Endothelial cell of umbilical vein (primary cell): ENCODE results near the gene EMP3. TPM values are rescaled to one million over a fixed set of nuclear protein-coding genes. Genes with fewer than 3 reads are reported as not detected.
"Not testable (repeated sequence)": the region's sequence is repeated elsewhere in the genome, so short reads cannot be mapped to it uniquely, and the experiment has no call there.

Source experiments
- BruUV-seq: library from RNA; stranded (reverse); fragments of 400-500 nt; replicated peaks from 2 replicates; lab custom pipeline; 2021; lab: Mats Ljungman, UMichigan
- CTCF ChIA-PET: fragments of 300-600, 350-600 bp; sonication (Branson Sonifier 250); formaldehyde crosslinking; loops from one replicate; lab custom pipeline; 2021; ENCODE audit warnings: antibody characterized with exemption, inconsistent platforms; lab: Charles Lee
- POLR2A ChIA-PET: fragments of 300-600, 350-600 bp; sonication (Branson Sonifier 250); formaldehyde crosslinking; loops from one replicate; lab custom pipeline; 2021; ENCODE audit warnings: antibody characterized with exemption, inconsistent platforms; lab: Charles Lee
- DNase-seq: peaks from one replicate; pipeline ENCODE4 v3.0.0-alpha.2; 2011; ENCODE audit warnings: low read depth, low spot score
- FAIRE-seq: peaks from 2 replicates; lab custom pipeline; 2011; peaks lifted over from hg19 to GRCh38; lab: Jason Lieb, UNC
- H2AFZ ChIP-seq: 2 replicates; pipeline ENCODE4 v1.6.0; 2012; ENCODE audit warnings: low read depth, low read length, control low read depth, inconsistent platforms
- H3K27ac ChIP-seq: 2 replicates; pipeline ENCODE4 v1.5.1; 2011; ENCODE audit warnings: low read depth, mild to moderate bottlenecking, control low read depth, low read length, moderate library complexity; ENCODE audit not compliant: insufficient read depth
- H3K27me3 ChIP-seq, 2 experiments: 2 replicates each; pipeline versions ENCODE4 v1.6.0 to v1.6.1; 2011; ENCODE audit warnings: low read length in 2 of 2, mixed read lengths in 1 of 2; ENCODE audit not compliant: control insufficient read depth in 2 of 2, insufficient read depth in 2 of 2
- H3K36me3 ChIP-seq, 2 experiments: 2 replicates in 1 of 2; 3 replicates in 1 of 2; pipeline ENCODE4 v1.5.1; 2011; ENCODE audit warnings: low read length in 2 of 2, mild to moderate bottlenecking in 1 of 2, moderate library complexity in 1 of 2; ENCODE audit not compliant: control insufficient read depth in 2 of 2, insufficient read depth in 2 of 2; ENCODE audit errors: extremely low read depth in 1 of 2
- H3K4me1 ChIP-seq: 3 replicates; pipeline ENCODE4 v1.5.1; 2011; ENCODE audit warnings: mild to moderate bottlenecking, low read length; ENCODE audit not compliant: control insufficient read depth, insufficient read depth; ENCODE audit errors: extremely low read depth
- H3K4me2 ChIP-seq: 2 replicates; pipeline ENCODE4 v1.6.1; 2011; ENCODE audit warnings: low read length, control low read depth, mixed read lengths; ENCODE audit not compliant: insufficient read depth
- H3K4me3 ChIP-seq, 3 experiments: fragments of 200-600 bp in 1 of 3; sonication (generic), shearing (Covaris generic) in 1 of 3; replicated peaks in 1 of 3; 2 replicates each; pipeline ENCODE4 v1.5.1; 2011 to 2016; ENCODE audit warnings: control low read depth in 3 of 3, low read length in 3 of 3, mild to moderate bottlenecking in 2 of 3, inconsistent platforms in 1 of 3, low read depth in 1 of 3, moderate library complexity in 1 of 3; ENCODE audit not compliant: insufficient read depth in 1 of 3
- H3K79me2 ChIP-seq: 2 replicates; pipeline ENCODE4 v1.6.0; 2012; ENCODE audit warnings: low read length, inconsistent platforms; ENCODE audit not compliant: control insufficient read depth, insufficient read depth
- H3K9ac ChIP-seq: replicated peaks from 2 replicates; pipeline ENCODE3; 2011; ENCODE audit warnings: low read length, control low read depth; ENCODE audit not compliant: insufficient read depth; ENCODE audit errors: extremely low read depth
- H3K9me1 ChIP-seq: replicated peaks from 3 replicates; pipeline ENCODE4 v1.6.0; 2011; ENCODE audit warnings: mild to moderate bottlenecking, low read length; ENCODE audit not compliant: control insufficient read depth, insufficient read depth; ENCODE audit errors: extremely low read depth
- H3K9me3 ChIP-seq: replicated peaks from 2 replicates; pipeline ENCODE4 v1.5.1; 2012; ENCODE audit warnings: low read length, inconsistent platforms; ENCODE audit not compliant: control insufficient read depth, insufficient read depth
- H4K20me1 ChIP-seq: replicated peaks from 2 replicates; pipeline ENCODE3; 2011; ENCODE audit warnings: mild to moderate bottlenecking, low read length; ENCODE audit not compliant: control insufficient read depth, insufficient read depth; ENCODE audit errors: extremely low read depth
- FOS ChIP-seq: IDR thresholded peaks from 2 replicates; pipeline ENCODE4 v1.6.1; 2011; ENCODE audit warnings: mild to moderate bottlenecking, low read length, moderate library complexity, borderline replicate concordance; ENCODE audit not compliant: insufficient read depth
- JUN ChIP-seq: IDR thresholded peaks from 2 replicates; pipeline ENCODE4 v1.6.1; 2011; ENCODE audit warnings: borderline replicate concordance, low read depth; ENCODE audit not compliant: insufficient read length, insufficient read depth
- MAX ChIP-seq: IDR thresholded peaks from 2 replicates; pipeline ENCODE4 v1.6.1; 2011; ENCODE audit not compliant: insufficient read depth, insufficient read length
- MYC ChIP-seq: IDR thresholded peaks from one replicate; pipeline ENCODE4 v1.6.1; 2011; ENCODE audit warnings: mild to moderate bottlenecking, low read depth, low read length
- dilution Hi-C: fragments of 300-500 bp; cut with MboI; formaldehyde crosslinking; loops from one replicate; pipeline ENCODE4 v1.15.0; 2019; ENCODE audit warnings: low sequenced_read_pairs; ENCODE audit not compliant: extremely low pct_ligation_motif_present
- intact Hi-C: fragments of 100-400 bp; cut with micrococcal nuclease; formaldehyde crosslinking; loops from one replicate; pipeline ENCODE4 v1.10.0; 2022
- polyA plus RNA-seq, 4 experiments: library from polyadenylated mRNA; depleted of rRNA in 3 of 4; stranded (reverse) in 3 of 4; unstranded in 1 of 4; fragments of >200 nt; gene quantifications; 2 replicates each; pipeline versions ENCODE4 v1.2.1 to v1.2.3, GENCODE V29; 2011 to 2012; ENCODE audit warnings: missing spikeins in 1 of 4
- total RNA-seq: library from RNA; stranded (reverse); gene quantifications from 2 replicates; pipeline ENCODE4 v1.2.3, GENCODE V29; 2021
- TF ChIP-seq, protein P1 (sequence below), 2 donors: IDR thresholded peaks; 1 replicate in 1 of 2; 2 replicates in 1 of 2; pipeline ENCODE4 v1.5.1; 2011; ENCODE audit warnings: low read length in 2 of 2, mild to moderate bottlenecking in 2 of 2, moderate library complexity in 2 of 2, control low read depth in 1 of 2, inconsistent platforms in 1 of 2, low read depth in 1 of 2; ENCODE audit not compliant: insufficient read depth in 1 of 2; ENCODE audit errors: extremely low read depth in 1 of 2

Gene EMP3
- total and polyA plus RNA-seq, 2 donors (not counting 3 experiments of a cell fraction or from before 2014, with no cell fraction given) = 127 to 406 TPM

DNA sequence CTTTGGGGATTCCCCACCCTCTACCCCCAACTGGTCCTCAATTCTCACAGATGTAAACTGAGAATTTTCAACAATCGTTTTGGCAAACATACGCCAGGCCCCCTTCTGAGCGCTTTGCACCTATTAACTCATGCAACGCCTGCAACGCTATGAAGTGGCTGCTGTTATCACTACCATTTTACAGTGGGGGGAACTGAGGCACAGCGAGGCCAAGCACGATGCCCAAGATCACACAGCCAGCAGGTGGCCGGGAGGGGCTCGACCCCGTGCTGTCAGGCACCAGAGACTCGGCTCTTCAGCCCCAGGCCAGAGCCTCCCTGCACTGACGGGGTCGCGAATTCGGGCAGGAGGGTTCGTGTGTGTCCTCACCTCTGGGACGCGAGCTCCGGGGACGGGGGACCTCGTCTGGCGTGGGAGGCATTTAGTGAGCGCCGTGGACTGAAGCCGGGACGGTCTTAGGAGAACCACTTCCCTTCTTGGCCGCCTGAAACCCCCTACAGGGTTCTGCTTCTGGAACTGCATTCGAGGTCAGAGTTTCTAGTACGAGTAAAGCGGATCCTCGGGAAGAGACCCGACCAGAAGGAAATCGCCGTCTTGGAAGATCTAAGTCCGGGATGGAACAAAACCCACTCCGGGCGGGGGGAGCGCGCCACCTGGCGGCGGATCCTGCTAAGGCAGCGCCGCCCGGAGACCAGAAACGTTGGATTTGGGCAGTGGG, 34.4 kb upstream of the EMP3 start:
- dilution Hi-C loops = no loop called here
- FAIRE-seq = peak; percentile 91
- Histone ChIP-seq H3K79me2 (no peaks in the 10 kb centered on the region), H4K20me1 (no peaks in the 10 kb centered on the region), H3K4me2 (peak overlapping the region; percentile 81), H3K9me3 (no peaks in the 10 kb centered on the region), H3K27me3 (no peaks in the 10 kb centered on the region), H3K4me1 (peaks cover 9% of the 10 kb centered on the region), H2AFZ (peak overlapping the region; percentile 94), H3K36me3 (no peaks in the 10 kb centered on the region), H3K9me1 (no peaks in the 10 kb centered on the region), H3K4me3 (peak overlapping the region; percentile 4 to 58 (median 42)), H3K27ac (no peak overlapping the region), H3K9ac (peak overlapping the region; percentile 42)
- intact Hi-C loops = loop anchor here (1.0 to 2.0 kb wide), 4 partner anchors 20 to 43 kb away; no protein-coding TSS in a partner anchor
- TF ChIP-seq FOS (no peak), MAX (no peak), JUN (no peak), MYC (no peak)
- TF ChIP-seq, protein P1, sequence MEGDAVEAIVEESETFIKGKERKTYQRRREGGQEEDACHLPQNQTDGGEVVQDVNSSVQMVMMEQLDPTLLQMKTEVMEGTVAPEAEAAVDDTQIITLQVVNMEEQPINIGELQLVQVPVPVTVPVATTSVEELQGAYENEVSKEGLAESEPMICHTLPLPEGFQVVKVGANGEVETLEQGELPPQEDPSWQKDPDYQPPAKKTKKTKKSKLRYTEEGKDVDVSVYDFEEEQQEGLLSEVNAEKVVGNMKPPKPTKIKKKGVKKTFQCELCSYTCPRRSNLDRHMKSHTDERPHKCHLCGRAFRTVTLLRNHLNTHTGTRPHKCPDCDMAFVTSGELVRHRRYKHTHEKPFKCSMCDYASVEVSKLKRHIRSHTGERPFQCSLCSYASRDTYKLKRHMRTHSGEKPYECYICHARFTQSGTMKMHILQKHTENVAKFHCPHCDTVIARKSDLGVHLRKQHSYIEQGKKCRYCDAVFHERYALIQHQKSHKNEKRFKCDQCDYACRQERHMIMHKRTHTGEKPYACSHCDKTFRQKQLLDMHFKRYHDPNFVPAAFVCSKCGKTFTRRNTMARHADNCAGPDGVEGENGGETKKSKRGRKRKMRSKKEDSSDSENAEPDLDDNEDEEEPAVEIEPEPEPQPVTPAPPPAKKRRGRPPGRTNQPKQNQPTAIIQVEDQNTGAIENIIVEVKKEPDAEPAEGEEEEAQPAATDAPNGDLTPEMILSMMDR (IDR thresholded peaks at IDR 0.05; ENCODE audit: extremely low read depth in 1 of 2, insufficient read depth in 1 of 2, low read depth in 1 of 2, low read length in 2 of 2) = peak; percentile 97 to 98
- DNase-seq = peak; percentile 78
- no TSS peak for BruUV-seq
- ChIA-PET CTCF (interaction anchor here (0.6 to 7.2 kb wide), 11 partner anchors 8 to 325 kb away, joined by 3 to 126 read pairs (median 4); partner anchors contain the start of genes EMP3 and ZNF114), POLR2A (no interaction called here)

DNA sequence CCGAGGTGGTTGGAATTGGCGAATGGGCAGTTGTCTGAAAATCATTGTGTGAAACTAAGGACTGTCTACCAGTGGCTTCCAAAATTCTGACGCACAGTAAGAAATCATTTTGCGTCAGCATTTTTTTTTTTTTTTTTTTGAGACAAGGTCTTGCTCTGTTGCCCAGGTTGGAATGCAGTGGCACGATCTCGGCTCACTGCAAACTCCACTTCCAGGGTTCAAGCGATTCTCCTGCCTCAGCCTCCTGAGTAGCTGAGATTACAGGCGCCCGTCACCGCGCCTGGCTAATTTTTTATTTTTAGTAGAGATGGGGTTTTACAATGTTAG, 33.9 kb upstream of the EMP3 start:
- H3K27me3 ChIP-seq, H3K9me1 ChIP-seq, dilution Hi-C loops, H4K20me1 ChIP-seq, H3K9me3 ChIP-seq, H3K4me1 ChIP-seq, BruUV-seq, H3K4me2 ChIP-seq, DNase-seq, H3K79me2 ChIP-seq, H2AFZ ChIP-seq, H3K36me3 ChIP-seq, H3K9ac ChIP-seq, H3K27ac ChIP-seq, H3K4me3 ChIP-seq, FAIRE-seq: not testable (repeated sequence)
- POLR2A ChIA-PET = interaction anchor here (0.7 kb wide), 1 partner anchor 14 kb away, joined by 5 read pairs; no protein-coding TSS in a partner anchor
- CTCF ChIA-PET = interaction anchor here (0.9 to 7.2 kb wide), 6 partner anchors 7 to 43 kb away, joined by 3 to 126 read pairs (median 6); partner anchors contain the start of gene ZNF114
- intact Hi-C loops = loop anchor here (1.0 to 2.0 kb wide), 4 partner anchors 19 to 43 kb away; no protein-coding TSS in a partner anchor
